H9 (cell line): ENCODE data around the gene PRPSAP2. TPM values are rescaled to one million over a fixed set of nuclear protein-coding genes. Genes with fewer than 3 reads are reported as not detected.

Experiments used
- DNase-seq: peaks from one replicate; pipeline ENCODE4 v3.0.0-alpha.2; 2017
- H2AFZ ChIP-seq: one replicate; pipeline ENCODE4 v1.6.1; 2013; ENCODE audit warnings: mild to moderate bottlenecking, low read length, control low read depth, moderate library complexity
- H2AK5ac ChIP-seq: 2 replicates; pipeline ENCODE4 v1.6.1; 2013; ENCODE audit warnings: low read length, control low read depth, mixed read lengths; ENCODE audit not compliant: insufficient read length
- H2BK120ac ChIP-seq: one replicate; pipeline ENCODE4 v1.6.1; 2013; ENCODE audit warnings: low read depth, mild to moderate bottlenecking, low read length, control low read depth, inconsistent platforms; ENCODE audit not compliant: poor library complexity, severe bottlenecking
- H2BK12ac ChIP-seq: 2 replicates; pipeline ENCODE4 v1.6.1; 2013; ENCODE audit warnings: low read length, control low read depth, mixed read lengths, low read depth; ENCODE audit not compliant: insufficient read length
- H2BK15ac ChIP-seq: 2 replicates; pipeline ENCODE4 v1.6.1; 2013; ENCODE audit warnings: low read depth, low read length, control low read depth
- H2BK20ac ChIP-seq: one replicate; pipeline ENCODE4 v1.6.1; 2013; ENCODE audit warnings: low read depth, mild to moderate bottlenecking, low read length, control low read depth, inconsistent platforms; ENCODE audit not compliant: poor library complexity, severe bottlenecking
- H2BK5ac ChIP-seq: 2 replicates; pipeline ENCODE4 v1.6.1; 2013; ENCODE audit warnings: low read length, control low read depth, mixed read lengths; ENCODE audit not compliant: insufficient read length
- H3K14ac ChIP-seq: 2 replicates; pipeline ENCODE4 v1.6.1; 2013; ENCODE audit warnings: low read length, control low read depth; ENCODE audit not compliant: insufficient read depth
- H3K18ac ChIP-seq: 2 replicates; pipeline ENCODE4 v1.6.1; 2013; ENCODE audit warnings: low read depth, mild to moderate bottlenecking, mixed read lengths, low read length, control low read depth; ENCODE audit not compliant: insufficient read length
- H3K23ac ChIP-seq: 2 replicates; pipeline ENCODE4 v1.6.1; 2013; ENCODE audit warnings: low read length, control low read depth, mixed read lengths, low read depth; ENCODE audit not compliant: insufficient read length
- H3K23me2 ChIP-seq: 2 replicates; pipeline ENCODE4 v1.6.1; 2013; ENCODE audit warnings: low read depth, mild to moderate bottlenecking, mixed read lengths, low read length, control low read depth; ENCODE audit not compliant: insufficient read length, poor library complexity, severe bottlenecking
- H3K27ac ChIP-seq: 2 replicates; pipeline ENCODE4 v1.5.1; 2013; ENCODE audit warnings: low read length, control low read depth, mixed read lengths, low read depth; ENCODE audit not compliant: insufficient read length
- H3K27me3 ChIP-seq: 2 replicates; pipeline ENCODE4 v1.6.1; 2013; ENCODE audit warnings: low read length, control low read depth, inconsistent platforms; ENCODE audit not compliant: insufficient read depth
- H3K4ac ChIP-seq: 2 replicates; pipeline ENCODE4 v1.6.1; 2013; ENCODE audit warnings: low read depth, mild to moderate bottlenecking, control low read depth, inconsistent platforms, low read length, moderate library complexity
- H3K4me1 ChIP-seq: 2 replicates; pipeline ENCODE4 v1.6.1; 2013; ENCODE audit warnings: low read length, control low read depth, inconsistent platforms; ENCODE audit not compliant: insufficient read depth
- H3K4me2 ChIP-seq: 2 replicates; pipeline ENCODE4 v1.6.1; 2013; ENCODE audit warnings: low read length, control low read depth, mixed read lengths; ENCODE audit not compliant: insufficient read length, insufficient read depth
- H3K56ac ChIP-seq: 2 replicates; pipeline ENCODE4 v1.6.1; 2013; ENCODE audit warnings: low read depth, mild to moderate bottlenecking, mixed read lengths, low read length, control low read depth; ENCODE audit not compliant: insufficient read length
- H3K79me1 ChIP-seq: 2 replicates; pipeline ENCODE4 v1.6.1; 2013; ENCODE audit warnings: low read depth, mild to moderate bottlenecking, moderate library complexity, low read length, control low read depth, inconsistent platforms; ENCODE audit not compliant: insufficient read depth, poor library complexity, severe bottlenecking
- H3K79me2 ChIP-seq: 2 replicates; pipeline ENCODE4 v1.6.1; 2013; ENCODE audit warnings: low read length, control low read depth, inconsistent platforms; ENCODE audit not compliant: insufficient read depth
- H3K9ac ChIP-seq: 2 replicates; pipeline ENCODE4 v1.6.1; 2013; ENCODE audit warnings: low read length, control low read depth, mixed read lengths; ENCODE audit not compliant: insufficient read length; ENCODE audit errors: extremely low read depth
- H3K9me3 ChIP-seq: one replicate; pipeline ENCODE4 v1.6.1; 2013; ENCODE audit warnings: low read depth, low read length, inconsistent platforms; ENCODE audit not compliant: control insufficient read depth
- H3T11ph ChIP-seq: one replicate; pipeline ENCODE4 v1.6.1; 2013; ENCODE audit warnings: mild to moderate bottlenecking, low read length, control low read depth, inconsistent platforms
- H4K20me1 ChIP-seq: one replicate; pipeline ENCODE4 v1.6.1; 2013; ENCODE audit not compliant: control insufficient read depth, insufficient read length, insufficient read depth
- H4K5ac ChIP-seq: 2 replicates; pipeline ENCODE4 v1.6.1; 2013; ENCODE audit warnings: low read depth, mild to moderate bottlenecking, mixed read lengths, low read length, control low read depth; ENCODE audit not compliant: insufficient read length
- H4K8ac ChIP-seq: replicated peaks from 2 replicates; pipeline ENCODE4 v1.6.1; 2013; ENCODE audit warnings: low read length, control low read depth, mixed read lengths, low read depth; ENCODE audit not compliant: insufficient read length
- H4K91ac ChIP-seq: 2 replicates; pipeline ENCODE4 v1.6.1; 2013; ENCODE audit warnings: low read depth, mild to moderate bottlenecking, moderate library complexity, mixed read lengths, low read length, control low read depth; ENCODE audit not compliant: insufficient read length
- H3K27ac Mint-ChIP-seq, 3 experiments: 2 replicates in 2 of 3; 3 replicates in 1 of 3; pipeline ENCODE4 v1.8.0; 2020 to 2021; ENCODE audit warnings: mixed read lengths in 3 of 3, mild to moderate bottlenecking in 1 of 3, moderate library complexity in 1 of 3
- H3K27me3 Mint-ChIP-seq: 2 replicates; pipeline ENCODE4 v1.8.0; 2021; ENCODE audit warnings: low read depth, mild to moderate bottlenecking, moderate library complexity, mixed read lengths
- H3K36me3 Mint-ChIP-seq, 3 experiments: 2 replicates in 2 of 3; 3 replicates in 1 of 3; pipeline ENCODE4 v1.8.0; 2020 to 2021; ENCODE audit warnings: low read depth in 3 of 3, mixed read lengths in 3 of 3; ENCODE audit not compliant: insufficient read depth in 1 of 3
- H3K4me1 Mint-ChIP-seq, 2 experiments: 2 replicates each; pipeline ENCODE4 v1.8.0; 2020; ENCODE audit warnings: mixed read lengths in 2 of 2
- H3K4me3 Mint-ChIP-seq, 2 experiments: 2 replicates in 1 of 2; 3 replicates in 1 of 2; pipeline ENCODE4 v1.8.0; 2020 to 2021; ENCODE audit warnings: mild to moderate bottlenecking in 2 of 2, mixed read lengths in 2 of 2, moderate library complexity in 1 of 2
- H3K9me3 Mint-ChIP-seq, 2 experiments: 2 replicates in 1 of 2; 3 replicates in 1 of 2; pipeline ENCODE4 v1.8.0; 2020; ENCODE audit warnings: mild to moderate bottlenecking in 2 of 2, mixed read lengths in 2 of 2, moderate library complexity in 1 of 2
- CTCF ChIP-seq: fragments of 200-600 bp; sonication (generic); conservative IDR thresholded peaks from 3 replicates; pipeline ENCODE4 v1.8.0; 2021; ENCODE audit warnings: antibody characterized with exemption, mild to moderate bottlenecking
- WGBS: extraction: QIAGEN DNeasy Blood & Tissue Kit; methylation state at CpG from one replicate; pipeline ENCODE4 v1.1.7; 2013; ENCODE audit warnings: missing lambda C conversion rate, low lambda C conversion rate, mixed read lengths; ENCODE audit not compliant: insufficient read length; ENCODE audit errors: extremely low coverage; 5-methylcytosine and 5-hydroxymethylcytosine counted together
- total RNA-seq: library from RNA; stranded (reverse); gene quantifications from 2 replicates; pipeline ENCODE4 v1.2.1, GENCODE V29; 2021

The PRPSAP2 gene
- total RNA-seq, 1 experiment from 2014 or later: 58.0 TPM

GRCh38 chr17:18953231-18953728 lies 95.3 kb downstream of the PRPSAP2 start:
- Histone ChIP-seq H3K79me2 (no peaks in the 10 kb centered on the region), H3K56ac (no peak overlapping the region), H4K20me1 (no peaks in the 10 kb centered on the region), H4K5ac (no peak overlapping the region), H2BK15ac (no peak overlapping the region), H3K4me2 (no peak overlapping the region), H2BK12ac (no peak overlapping the region), H3K27me3 (no peaks in the 10 kb centered on the region), H3T11ph (no peak overlapping the region), H3K23ac (no peak overlapping the region), H4K8ac (no peak overlapping the region), H3K79me1 (no peaks in the 10 kb centered on the region), H3K9ac (no peak overlapping the region), H2AK5ac (no peak overlapping the region), H2BK5ac (no peak overlapping the region), H3K4me1 (no peaks in the 10 kb centered on the region), H3K23me2 (no peaks in the 10 kb centered on the region), H3K14ac (no peak overlapping the region), H2AFZ (no peak overlapping the region), H3K9me3 (no peaks in the 10 kb centered on the region), H2BK20ac (no peak overlapping the region), H2BK120ac (no peak overlapping the region), H3K27ac (no peak overlapping the region), H3K4ac (no peak overlapping the region), H3K18ac (no peak overlapping the region), H4K91ac (no peak overlapping the region)
- no peaks in the 10 kb centered on the region; the same call in 1 of the 2 replicates for H3K27me3 Mint-ChIP-seq
- H3K9me3 Mint-ChIP-seq: no peaks in the 10 kb centered on the region
- TF ChIP-seq CTCF: no peak
- no peak overlapping the region for H3K27ac Mint-ChIP-seq
- no CpG with 5 or more reads among the region's 14 CpGs for WGBS
- H3K4me1 Mint-ChIP-seq: peaks cover 5 to 8% of the 10 kb centered on the region in 2 experiments; a peak in 2 of 4 replicates
- DNase-seq: no peak
- no peak overlapping the region for H3K4me3 Mint-ChIP-seq
- no peaks in the 10 kb centered on the region for H3K36me3 Mint-ChIP-seq
